Left colon (tissue), 2 donors: ENCODE results near the gene EVPL. TPM values are rescaled to one million over a fixed set of nuclear protein-coding genes. Genes with fewer than 3 reads are reported as not detected.

ENCODE experiments used
- ATAC-seq: fragments of 200-7000 bp; cut with Tn5 transposase; one replicate; pipeline ENCODE4 v1.9.1; 2020; ENCODE audit warnings: mild to moderate bottlenecking, moderate library complexity
- DNase-seq, 2 donors: peaks; one replicate each; pipeline ENCODE4 v3.0.0-alpha.2; 2020
- intact Hi-C, 2 donors: fragments of 100-400 bp; cut with DNase I in 1 of 2; cut with micrococcal nuclease in 1 of 2; formaldehyde crosslinking; loops; one replicate each; pipeline versions ENCODE4 v1.11.2 to v1.14.0; 2022; cut with DNase I, micrococcal nuclease
- total RNA-seq, 2 donors: library from RNA; stranded (reverse); fragmentation: NEBNext Ultra II Directional; extraction: Animal tissue kit (Norgen Biotek cat#: 25700); gene quantifications; one replicate each; pipeline ENCODE4 v1.2.1, GENCODE V29; 2021
- donor health status: DM: no; HTN: no; CAD: no.
- donor health status: DM: yes; HTN: yes; CAD: no.

EVPL gene
- total RNA-seq, 2 donors from 2014 or later, result 18.9 to 28.5 TPM

GRCh38 chr17:76005263-76006149 is 21.6 kb downstream of the EVPL start:
- DNase-seq, result peak; percentile 78 to 91
- intact Hi-C loops, result loop anchor here in 1 of 2 donors (10.0 kb wide), 1 partner anchor 289 kb away; no protein-coding TSS in a partner anchor
- ATAC-seq, result peak; percentile 50

- ATAC-seq (no peak), DNase-seq (no peak)
- intact Hi-C loops, result loop anchor here in 1 of 2 donors (5.0 to 10.0 kb wide), 2 partner anchors 98 to 290 kb away; no protein-coding TSS in a partner anchor
Observed at GRCh38 chr17:76004750-76005262, 22.3 kb downstream of the EVPL start.

GRCh38 chr17:76003915-76004314 is 23.2 kb downstream of the EVPL start:
- ATAC-seq (no peak), DNase-seq (no peak)
- intact Hi-C loops, result loop anchor here in 1 of 2 donors (5.0 to 10.0 kb wide), 2 partner anchors 97 to 291 kb away; no protein-coding TSS in a partner anchor

GRCh38 chr17:76002100-76002499 is 25.0 kb downstream of the EVPL start:
- no peak for DNase-seq
- intact Hi-C loops, result loop anchor here in 1 of 2 donors (5.0 to 10.0 kb wide), 2 partner anchors 95 to 293 kb away; no protein-coding TSS in a partner anchor
- ATAC-seq, result no peak

GRCh38 chr17:76000755-76001521 is 26.2 kb downstream of the EVPL start, which contains the start of gene CDK3:
Gene CDK3, plus strand, starts transcription at chr17:76000855. Its CDS starts 571 bp downstream, at chr17:76001426.
- ATAC-seq (peak; percentile 37), DNase-seq (peak; percentile 65 to 76)
- intact Hi-C loops, result loop anchor here in 1 of 2 donors (5.0 to 10.0 kb wide), 2 partner anchors 94 to 294 kb away; no protein-coding TSS in a partner anchor

GRCh38 chr17:76000016-76000754 is 26.9 kb downstream of the EVPL start:
- intact Hi-C loops, result loop anchor here in 1 of 2 donors (5.0 to 10.0 kb wide), 2 partner anchors 93 to 295 kb away; no protein-coding TSS in a partner anchor
- ATAC-seq, result peak; percentile 32
- DNase-seq, result peak; percentile 59 to 80

- peak; percentile 39 for ATAC-seq
- DNase-seq, result peak; percentile 31 to 55
- intact Hi-C loops, result no loop called here
Observed at GRCh38 chr17:75998327-75998795, 28.7 kb downstream of the EVPL start.

- ATAC-seq, result peak; percentile 66
- intact Hi-C loops, result no loop called here
- peak; percentile 87 to 90 for DNase-seq
Observed at GRCh38 chr17:75996665-75997590, 30.2 kb downstream of the EVPL start.

GRCh38 chr17:75995385-75995925 is 31.7 kb downstream of the EVPL start:
- ATAC-seq (peak; percentile 10), DNase-seq (peak in 1 of 2 donors; percentile 25)
- intact Hi-C loops, result no loop called here

GRCh38 chr17:75994802-75995370 is 32.2 kb downstream of the EVPL start:
- intact Hi-C loops, result no loop called here
- ATAC-seq, result no peak
- peak in 1 of 2 donors; percentile 18 for DNase-seq

GRCh38 chr17:75991396-75991795 is 35.7 kb downstream of the EVPL start:
- no peak for ATAC-seq
- intact Hi-C loops, result no loop called here
- DNase-seq, result no peak

GRCh38 chr17:75987041-75987440 is 40.1 kb downstream of the EVPL start:
- DNase-seq (no peak), ATAC-seq (no peak)
- intact Hi-C loops, result no loop called here

GRCh38 chr17:75985986-75986385 is 41.1 kb downstream of the EVPL start:
- intact Hi-C loops, result no loop called here
- ATAC-seq (no peak), DNase-seq (no peak)

GRCh38 chr17:75983501-75984181 is 43.5 kb downstream of the EVPL start:
- no peak for ATAC-seq

GRCh38 chr17:75981019-75981615 is 46.0 kb downstream of the EVPL start:
- intact Hi-C loops, result no loop called here
- no peak for DNase-seq

More at GRCh38 chr17:75983501-75984181, 43.5 kb downstream of the EVPL start:
- DNase-seq, result no peak
- intact Hi-C loops, result no loop called here

More at GRCh38 chr17:75981019-75981615, 46.0 kb downstream of the EVPL start:
- no peak for ATAC-seq
